GM23248 (cell line): ENCODE measurements around the gene PTCD3.

Experiments used
- EZH2 ChIP-seq: fragments of 200-600 bp; sonication (generic); IDR thresholded peaks from 2 replicates; pipeline ENCODE4 v1.6.1; 2018; ENCODE audit warnings: antibody characterized with exemption, mild to moderate bottlenecking; ENCODE audit not compliant: insufficient read depth, poor library complexity, severe bottlenecking
- EZH2phosphoT487 ChIP-seq: fragments of 200-600 bp; sonication (generic); IDR thresholded peaks from 2 replicates; pipeline ENCODE4 v1.6.1; 2018; ENCODE audit warnings: antibody characterized with exemption, moderate library complexity, mild to moderate bottlenecking, low read depth; ENCODE audit not compliant: insufficient read depth

DNA sequence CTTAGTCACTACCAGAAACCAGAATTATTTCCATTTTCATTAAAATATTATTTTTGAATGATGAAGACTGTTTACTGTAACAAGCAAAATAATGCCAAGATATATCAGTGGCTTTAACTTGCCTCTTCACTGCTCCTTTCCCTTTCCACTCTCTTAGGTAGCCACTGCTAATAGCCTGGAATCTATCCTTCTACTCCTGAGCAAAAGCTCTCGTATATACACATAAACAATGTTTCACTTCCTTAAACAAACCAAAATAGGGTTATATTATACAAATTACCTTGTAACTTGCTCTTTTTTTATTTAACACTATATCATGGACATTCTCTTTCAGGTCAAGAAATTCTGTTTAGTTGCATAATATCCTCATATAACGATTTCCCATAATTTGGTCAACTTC, 68.4 kb downstream of the PTCD3 start:
- TF ChIP-seq EZH2 (no peak), EZH2phosphoT487 (no peak)
